HFF-Myc (cell line): ENCODE measurements around the gene CNKSR2.
A peak's percentile ranks its signal among the peaks of the same experiment; 100 is the strongest.
"Not testable (repeated sequence)": the region's sequence is repeated elsewhere in the genome, so short reads cannot be mapped to it uniquely, and the experiment has no call there.

Experiments
- DNase-seq: peaks from one replicate; pipeline ENCODE4 v3.0.0-alpha.2; 2011; ENCODE audit warnings: low read depth; ENCODE audit errors: extremely low read depth
- H3K4me3 ChIP-seq: replicated peaks from 2 replicates; pipeline ENCODE4 v1.5.1; 2011; ENCODE audit warnings: low read depth, mild to moderate bottlenecking, control low read depth, low read length
- CTCF ChIP-seq: IDR thresholded peaks from 2 replicates; pipeline ENCODE4 v1.5.1; 2012; ENCODE audit warnings: mild to moderate bottlenecking, low read depth, low read length, control low read depth; ENCODE audit errors: missing control alignments

The CNKSR2 gene

GRCh38 chrX:21479695-21480270 is 105.6 kb downstream of the CNKSR2 start:
- no peak overlapping the region for H3K4me3 ChIP-seq
- peak; percentile 47 for TF ChIP-seq CTCF
- DNase-seq: peak; percentile 19

DNA sequence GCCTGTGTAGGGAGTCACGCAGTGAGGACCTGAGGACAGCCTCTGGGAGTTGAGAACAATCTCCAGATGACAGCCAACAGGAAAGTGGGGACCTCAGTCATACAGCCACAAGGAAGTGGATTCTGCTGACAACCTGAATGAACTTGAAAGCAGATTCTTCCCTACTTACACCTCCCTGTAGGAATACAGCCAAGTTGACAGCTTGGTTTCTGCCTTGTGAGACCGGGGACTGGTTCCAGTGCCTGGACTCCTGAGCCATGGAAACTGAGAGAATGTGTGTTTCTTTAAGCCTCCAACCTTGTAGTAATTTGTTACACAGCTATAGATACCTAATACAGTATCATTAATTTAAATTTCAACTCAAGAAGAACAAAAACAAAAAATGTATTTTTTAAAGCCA is 107.5 kb downstream of the CNKSR2 start:
- DNase-seq: no peak
- H3K4me3 ChIP-seq: no peak overlapping the region
- no peak for TF ChIP-seq CTCF

DNA sequence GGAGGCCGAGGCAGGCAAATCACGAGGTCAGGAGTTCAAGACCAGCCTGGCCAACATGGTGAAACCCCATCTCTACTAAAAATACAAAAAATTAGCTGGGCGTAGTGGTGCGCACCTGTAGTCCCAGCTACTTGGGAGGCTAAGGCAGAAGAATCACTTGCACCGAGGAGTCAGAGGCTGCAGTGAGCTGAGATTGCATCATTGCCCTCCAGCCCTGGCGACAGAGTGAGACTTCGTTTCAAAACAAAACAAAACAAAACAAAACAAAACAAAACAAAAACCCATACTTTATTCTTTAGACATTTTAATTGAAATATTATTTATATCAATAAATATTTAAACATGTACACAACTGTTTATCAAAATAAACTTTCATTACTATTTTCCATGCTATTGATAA is 109.8 kb downstream of the CNKSR2 start:
- not testable (repeated sequence) for H3K4me3 ChIP-seq, DNase-seq

- no peak for TF ChIP-seq CTCF
- DNase-seq: no peak
Observed at GRCh38 chrX:21487832-21488231, 113.6 kb downstream of the CNKSR2 start.

DNA sequence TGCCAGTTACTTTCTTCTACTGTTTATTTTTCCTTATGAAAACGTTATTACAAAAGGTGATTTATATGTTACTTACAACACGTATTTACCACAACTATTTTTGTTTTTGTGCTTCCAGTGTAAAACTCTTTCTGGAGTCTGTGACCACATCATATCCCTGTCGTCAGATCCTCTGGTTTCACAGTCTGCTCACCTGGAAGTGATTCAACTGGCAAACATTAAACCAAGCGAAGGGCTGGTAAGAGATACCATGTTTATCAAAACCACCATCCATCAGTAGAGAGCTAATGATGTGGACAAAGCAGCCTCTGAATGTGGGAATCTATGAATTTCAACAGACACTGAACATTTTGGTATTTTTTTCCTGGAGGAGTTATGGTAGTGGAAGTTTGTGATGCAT is 116.1 kb downstream of the CNKSR2 start:
- no peak for TF ChIP-seq CTCF
- DNase-seq: no peak
- H3K4me3 ChIP-seq: no peak overlapping the region

More at GRCh38 chrX:21487832-21488231, 113.6 kb downstream of the CNKSR2 start:
- no peak overlapping the region for H3K4me3 ChIP-seq

DNA sequence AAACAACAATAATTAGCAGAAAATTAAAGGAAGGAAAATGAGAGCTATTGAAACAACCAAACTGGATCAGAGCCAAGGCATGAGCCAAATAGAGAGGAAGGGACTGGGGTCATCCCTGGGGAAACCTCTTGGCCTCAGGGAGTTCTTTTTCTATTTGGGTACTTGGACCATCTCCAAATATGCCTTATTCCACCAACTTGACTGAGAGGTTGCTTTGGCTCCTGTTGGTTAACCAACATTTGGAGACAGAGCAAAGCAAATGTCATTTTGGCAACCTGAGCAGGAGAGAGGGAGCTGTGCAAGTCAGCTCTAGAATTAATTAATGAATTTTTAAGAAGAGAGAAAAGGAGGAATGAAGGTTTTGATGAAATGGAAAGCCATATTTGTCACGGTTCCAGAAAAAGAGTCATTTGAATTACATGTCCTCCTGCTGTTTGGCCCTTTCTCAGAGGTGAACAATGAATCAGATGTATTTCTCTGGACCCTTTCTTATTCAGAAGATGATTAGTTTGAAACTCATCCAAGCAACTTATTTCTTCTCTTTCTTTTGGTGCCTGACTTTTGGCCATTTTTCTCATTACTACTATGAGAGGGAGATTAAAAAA is 119.1 kb downstream of the CNKSR2 start:
- DNase-seq: no peak
- no peak for TF ChIP-seq CTCF
- H3K4me3 ChIP-seq: no peak overlapping the region

- no peak for DNase-seq
- TF ChIP-seq CTCF: no peak
- H3K4me3 ChIP-seq: no peak overlapping the region
Observed at GRCh38 chrX:21503593-21503992, 129.4 kb downstream of the CNKSR2 start.
